Stimulated activated CD4-positive, alpha-beta T cell treated with anti-CD3 and anti-CD28 coated beads, TNF-alpha, amount 100 ng/mL, for 1 hour (primary cell): ENCODE results near the gene MDGA2.

Experiments used
- DNase-seq, 3 donors: peaks; one replicate each; pipeline ENCODE4 v3.0.0-alpha.2; 2020; ENCODE audit warnings: low read depth in 3 of 3, low spot score in 1 of 3

MDGA2 gene

DNA sequence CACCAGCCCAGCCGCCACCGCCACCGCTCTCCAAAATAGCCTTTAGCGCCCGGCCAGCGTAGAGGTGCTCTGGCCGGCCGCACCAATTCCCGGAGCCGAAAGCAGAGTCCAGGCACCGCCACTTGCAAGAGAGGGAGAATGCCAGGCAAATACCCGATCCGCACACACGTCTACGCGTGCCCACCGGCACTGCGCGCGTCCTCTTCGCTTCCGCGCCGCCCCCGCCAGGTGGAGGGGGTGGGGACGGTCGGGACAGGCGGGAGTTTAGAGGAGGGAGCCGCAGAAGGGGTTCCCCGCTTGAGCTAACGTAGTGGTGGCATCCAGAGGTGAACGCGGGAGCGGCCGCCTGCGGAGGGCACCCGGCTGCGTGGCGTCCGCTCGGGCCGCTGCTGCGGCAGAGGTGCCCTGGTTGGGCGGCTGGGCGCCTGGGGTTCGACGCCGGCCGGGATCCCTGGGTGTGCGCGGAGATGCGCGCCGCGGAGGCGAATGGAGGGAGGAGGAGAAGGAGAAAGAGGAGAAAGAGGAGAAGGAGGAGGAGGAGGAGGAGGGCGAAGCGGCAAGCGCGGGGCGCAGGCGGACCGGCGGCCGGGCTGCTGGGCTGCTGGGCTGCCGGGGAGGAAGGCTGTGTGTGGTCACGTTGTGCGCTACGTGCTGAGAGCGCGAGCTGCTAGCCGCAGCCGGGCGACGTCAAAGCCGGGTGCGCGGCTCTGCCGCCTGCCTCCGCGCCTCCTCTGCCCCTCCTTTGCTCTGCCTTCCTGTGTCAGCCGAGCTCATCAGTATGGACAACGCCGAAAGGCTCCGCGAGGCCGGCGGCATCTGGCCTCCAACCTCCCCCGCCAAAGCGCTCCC is at the start of gene MDGA2:
MDGA2 (minus strand) TSS at position 140 of the 849 bp plus-strand sequence.
- DNase-seq: no peak

- no peak for DNase-seq
These were observed 47.7 kb upstream of the MDGA2 start for GRCh38 chr14:47722929-47723693.

- no peak for DNase-seq
These were observed 44.9 kb upstream of the MDGA2 start for GRCh38 chr14:47720281-47720680.

- no peak for DNase-seq
These were observed 39.9 kb upstream of the MDGA2 start for GRCh38 chr14:47715330-47715729.

DNA sequence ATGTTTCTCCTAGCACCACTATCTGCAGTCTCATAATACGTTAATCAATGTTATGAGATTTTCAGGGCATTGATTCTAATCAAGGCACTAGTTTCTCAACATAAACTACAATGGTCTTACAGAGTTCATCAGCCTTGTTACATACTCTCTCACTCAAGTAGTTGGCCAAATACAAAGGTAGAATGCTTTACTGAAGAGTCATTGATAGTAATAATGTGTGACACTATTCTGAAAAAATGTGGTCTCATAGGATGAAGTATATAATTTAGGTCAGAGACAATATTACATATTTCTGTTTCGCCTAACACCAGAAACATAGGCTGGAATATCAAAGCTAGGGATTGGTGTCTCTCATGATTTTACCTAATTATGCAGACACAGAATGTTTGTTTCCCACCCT is 35.2 kb upstream of the MDGA2 start:
- DNase-seq: no peak

GRCh38 chr14:47705683-47706082 is 30.3 kb upstream of the MDGA2 start:
- no peak for DNase-seq

GRCh38 chr14:47691829-47692228 is 16.4 kb upstream of the MDGA2 start:
- DNase-seq: no peak

DNA sequence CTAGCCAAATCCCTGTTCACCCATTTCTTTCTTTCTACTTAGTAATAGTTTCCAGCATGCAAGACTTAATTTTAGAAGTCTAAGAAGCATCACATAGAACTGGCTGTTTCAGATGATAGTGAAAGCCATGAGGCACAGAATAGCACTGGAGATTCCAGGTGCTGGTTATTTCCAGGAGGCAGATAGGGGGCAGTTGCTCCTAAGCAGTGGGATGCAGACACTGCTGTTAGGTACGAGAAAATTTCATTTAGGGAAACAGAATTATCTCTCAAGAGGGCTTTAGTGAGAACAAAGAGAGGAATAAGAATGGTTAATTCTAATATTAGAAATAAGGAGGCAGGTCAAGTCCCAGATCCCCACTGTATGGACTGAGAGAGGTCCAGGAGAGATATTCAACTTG is 3.6 kb upstream of the MDGA2 start:
- no peak for DNase-seq

DNA sequence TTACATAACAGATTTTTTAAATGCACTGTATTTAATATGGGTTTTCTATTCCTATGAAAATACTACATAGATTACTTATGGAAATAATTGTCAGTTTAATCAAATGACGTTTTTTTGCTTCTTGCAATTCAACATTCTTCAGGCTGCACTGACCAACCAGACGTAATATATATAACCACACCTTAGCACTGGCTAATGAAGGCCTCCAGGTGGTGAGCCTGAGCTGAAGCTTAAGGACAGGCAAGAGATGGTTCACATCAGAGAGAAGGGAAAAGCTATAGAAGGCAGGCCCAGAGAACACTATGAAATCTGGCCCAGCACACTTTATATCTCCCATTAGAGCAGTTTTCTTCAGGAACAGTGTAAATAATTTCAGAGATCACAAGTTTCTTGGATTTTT is 2.8 kb upstream of the MDGA2 start:
- DNase-seq: no peak

DNA sequence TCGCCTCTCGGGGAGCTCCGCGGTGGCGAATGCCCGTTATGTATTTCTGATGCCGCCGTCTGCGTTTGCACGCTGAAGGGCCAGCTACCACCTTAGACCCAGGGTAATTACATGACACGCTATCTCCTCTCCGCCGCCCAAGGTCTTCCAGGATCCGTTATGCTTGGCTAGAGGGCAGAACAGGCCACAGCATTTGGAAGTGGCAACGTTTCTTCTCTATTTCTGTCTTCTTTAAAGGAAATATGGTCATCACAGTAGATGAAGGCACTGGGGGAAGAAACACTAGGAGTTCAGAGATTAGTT is 861 bp upstream of the MDGA2 start:
- DNase-seq: no peak

- no peak for DNase-seq
These were observed 601 bp downstream of the MDGA2 start for GRCh38 chr14:47674543-47675465.

DNA sequence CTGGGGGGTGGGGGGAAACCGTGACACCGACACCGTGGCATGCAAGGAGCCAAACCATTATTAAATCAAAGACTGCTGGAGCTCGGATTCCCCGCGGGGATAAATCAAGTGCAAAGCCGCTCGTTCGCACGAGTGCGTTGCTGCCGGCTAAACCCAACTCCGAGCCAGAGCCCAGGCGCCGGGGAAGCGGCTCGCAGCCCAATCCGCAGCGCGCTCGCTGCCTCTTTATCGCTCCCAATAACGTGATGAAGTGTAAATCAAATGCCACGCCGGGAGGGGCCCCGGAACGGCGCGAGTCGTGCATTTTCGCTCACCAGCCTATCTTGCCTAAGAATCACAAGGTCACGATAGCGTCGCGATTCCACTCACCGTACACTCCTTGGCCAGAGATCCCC is 1.3 kb downstream of the MDGA2 start:
- no peak for DNase-seq

DNA sequence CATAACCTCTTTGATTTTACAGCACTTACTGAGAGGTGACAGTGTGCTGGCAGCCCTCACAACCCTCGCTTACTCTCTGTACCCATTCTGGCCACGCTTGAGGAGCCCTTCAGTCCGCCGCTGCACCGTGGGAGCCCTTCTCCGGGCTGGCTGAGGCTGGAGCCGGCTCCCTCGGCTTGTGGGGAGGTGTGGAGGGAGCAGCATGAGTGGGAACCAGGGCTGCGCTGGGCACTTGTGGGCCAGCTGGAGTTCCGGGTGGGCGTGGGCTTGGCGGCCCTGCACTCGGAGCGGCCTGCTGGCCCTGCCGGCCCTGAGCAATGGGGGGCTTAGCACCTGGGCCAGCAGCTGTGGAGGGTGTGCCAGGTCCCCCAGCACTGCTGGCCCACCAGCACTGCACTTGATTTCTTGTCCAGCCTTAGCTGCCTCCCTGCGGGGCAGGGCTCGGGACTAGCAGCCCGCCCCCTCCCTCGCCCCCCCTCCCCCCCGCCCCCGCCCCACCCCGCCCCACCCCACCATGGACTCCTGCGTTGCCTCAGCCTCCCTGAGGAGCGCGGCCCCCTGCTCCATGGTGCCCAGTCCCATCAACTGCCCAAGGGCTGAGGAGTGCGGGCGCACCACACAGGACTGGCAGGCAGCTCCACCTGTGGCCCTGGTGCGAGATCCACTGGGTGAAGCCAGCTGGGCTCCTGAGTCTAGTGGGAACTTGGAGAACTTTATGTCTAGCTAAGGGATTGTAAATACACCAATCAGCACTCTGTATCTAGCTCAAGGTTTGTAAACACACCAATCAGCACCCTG is 9.9 kb downstream of the MDGA2 start:
- DNase-seq: no peak

DNA sequence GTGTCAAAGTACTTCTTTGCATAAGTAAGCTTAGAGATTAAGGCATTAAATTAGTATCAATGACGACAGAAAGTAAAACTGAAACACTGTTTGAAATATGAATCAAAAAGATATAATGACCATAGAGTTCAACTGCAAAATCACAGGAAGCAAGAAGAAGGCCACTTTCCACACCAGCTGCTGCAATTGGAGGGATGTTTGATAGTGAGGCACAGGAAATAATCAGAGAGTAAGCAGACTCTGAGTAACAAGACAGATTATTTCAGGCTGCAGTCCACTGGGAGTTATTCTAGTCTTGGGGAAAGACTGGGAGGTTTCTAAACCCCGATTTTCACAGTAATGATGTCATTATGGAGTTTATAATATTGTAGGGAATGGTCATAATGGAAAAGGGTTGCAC is 12.9 kb downstream of the MDGA2 start:
- DNase-seq: no peak

- no peak for DNase-seq
These were observed 15.2 kb downstream of the MDGA2 start for GRCh38 chr14:47660158-47660557.

DNA sequence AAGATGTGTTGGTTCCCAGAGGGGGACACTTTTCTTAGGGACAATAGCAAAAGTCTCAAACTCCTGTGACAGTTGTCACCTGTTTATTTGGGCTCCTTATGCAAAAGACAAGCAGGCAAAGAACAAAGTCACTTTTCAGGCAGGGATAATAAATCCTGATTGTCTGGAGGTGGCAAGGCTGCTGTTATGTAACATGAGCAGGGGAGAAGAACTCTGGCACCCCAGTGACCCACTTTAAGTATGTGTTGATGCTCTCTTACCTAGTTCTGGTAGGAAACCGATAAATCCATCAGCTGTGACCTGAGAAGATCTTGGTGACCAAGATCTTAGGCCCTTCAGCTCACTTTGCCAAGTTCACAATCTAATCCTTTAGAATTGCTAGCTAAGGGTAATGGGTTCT is 17.4 kb downstream of the MDGA2 start:
- no peak for DNase-seq

DNA sequence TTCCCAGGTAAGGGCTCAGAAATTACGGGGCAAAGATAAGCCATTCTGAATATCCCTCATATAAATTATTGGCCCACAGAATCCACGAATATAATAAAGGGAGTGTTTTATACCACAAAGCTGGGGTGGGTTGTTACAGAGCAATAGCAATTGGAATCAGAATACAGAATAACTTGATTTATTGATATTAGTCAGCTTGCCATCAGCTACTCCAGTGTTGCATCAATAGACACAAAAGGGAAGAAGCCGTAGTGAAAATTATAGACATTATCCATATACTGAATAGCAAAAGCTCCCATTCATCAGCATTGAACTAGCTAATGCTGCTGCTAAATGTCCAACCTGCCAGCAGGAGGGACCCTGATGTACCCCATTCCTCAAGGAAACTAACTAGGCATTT is 18.3 kb downstream of the MDGA2 start:
- DNase-seq: no peak

GRCh38 chr14:47651337-47651736 is 24.1 kb downstream of the MDGA2 start:
- DNase-seq: no peak

DNA sequence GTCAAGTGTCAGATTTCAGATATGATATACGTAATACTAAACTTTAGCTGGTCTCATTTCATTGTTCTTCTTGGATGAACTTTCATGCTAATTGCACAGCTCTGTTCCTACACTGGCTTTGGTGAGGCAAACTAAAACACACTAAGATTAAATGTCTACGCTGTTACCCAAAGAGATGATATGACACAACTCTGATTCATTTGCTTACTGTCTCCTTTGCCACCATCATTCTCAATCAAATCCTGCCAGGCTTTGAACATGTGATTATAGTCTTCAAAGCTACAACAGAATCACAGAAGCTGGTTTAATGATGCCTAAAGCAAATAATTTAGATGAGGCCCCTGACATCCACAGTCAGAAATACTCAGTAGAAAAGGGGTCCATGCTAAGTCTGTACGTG is 37.7 kb downstream of the MDGA2 start:
- no peak for DNase-seq

GRCh38 chr14:47626151-47627035 is 49.0 kb downstream of the MDGA2 start:
- DNase-seq: no peak
